Measurements from ENCODE around the gene CRYBB3.

Gene CRYBB3

DNA sequence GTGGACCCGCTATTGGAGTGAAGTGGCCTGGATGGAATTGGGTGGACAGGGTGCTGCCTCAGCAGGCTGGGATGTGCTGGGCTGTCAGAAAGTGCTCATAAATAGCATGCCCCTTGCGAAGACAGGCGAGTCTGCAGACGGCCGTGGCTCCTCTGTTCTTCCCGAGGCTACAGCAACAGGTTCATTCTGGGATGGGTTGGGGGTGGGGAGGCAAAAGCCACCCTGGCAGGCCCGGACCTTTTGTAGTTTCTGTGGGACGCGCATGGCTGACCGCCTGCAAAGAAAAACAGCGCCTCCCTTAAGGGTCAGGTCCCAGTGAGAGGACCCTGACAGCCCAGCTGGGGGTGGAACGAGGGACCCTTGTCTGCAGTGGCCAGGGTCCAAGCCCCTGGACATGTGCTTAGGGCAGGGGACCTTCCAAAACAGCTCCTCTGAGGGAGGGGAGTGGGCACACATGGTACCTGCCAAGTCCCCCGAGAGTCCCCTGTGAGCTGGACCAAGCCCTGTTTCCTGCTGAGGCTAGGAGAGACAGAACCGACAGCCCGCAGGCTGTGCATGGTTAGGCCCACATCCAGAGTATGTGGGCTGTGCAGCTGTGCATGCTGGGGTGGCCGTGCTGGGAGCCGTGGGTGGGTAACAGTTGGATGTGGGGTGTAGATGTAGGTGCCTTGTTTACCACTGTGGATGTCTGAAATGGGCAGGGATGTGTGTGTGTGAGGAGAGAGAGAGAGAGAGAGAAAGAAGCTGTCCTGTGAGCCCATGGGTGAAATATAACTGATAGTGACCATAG lies at the start of gene CRYBB3:
TSS of gene CRYBB3 (plus strand) at position 128 of the 790 bp plus-strand sequence. CDS start 1,539 bp downstream, outside the sequence.
- TF ChIP-seq, protein P1, sequence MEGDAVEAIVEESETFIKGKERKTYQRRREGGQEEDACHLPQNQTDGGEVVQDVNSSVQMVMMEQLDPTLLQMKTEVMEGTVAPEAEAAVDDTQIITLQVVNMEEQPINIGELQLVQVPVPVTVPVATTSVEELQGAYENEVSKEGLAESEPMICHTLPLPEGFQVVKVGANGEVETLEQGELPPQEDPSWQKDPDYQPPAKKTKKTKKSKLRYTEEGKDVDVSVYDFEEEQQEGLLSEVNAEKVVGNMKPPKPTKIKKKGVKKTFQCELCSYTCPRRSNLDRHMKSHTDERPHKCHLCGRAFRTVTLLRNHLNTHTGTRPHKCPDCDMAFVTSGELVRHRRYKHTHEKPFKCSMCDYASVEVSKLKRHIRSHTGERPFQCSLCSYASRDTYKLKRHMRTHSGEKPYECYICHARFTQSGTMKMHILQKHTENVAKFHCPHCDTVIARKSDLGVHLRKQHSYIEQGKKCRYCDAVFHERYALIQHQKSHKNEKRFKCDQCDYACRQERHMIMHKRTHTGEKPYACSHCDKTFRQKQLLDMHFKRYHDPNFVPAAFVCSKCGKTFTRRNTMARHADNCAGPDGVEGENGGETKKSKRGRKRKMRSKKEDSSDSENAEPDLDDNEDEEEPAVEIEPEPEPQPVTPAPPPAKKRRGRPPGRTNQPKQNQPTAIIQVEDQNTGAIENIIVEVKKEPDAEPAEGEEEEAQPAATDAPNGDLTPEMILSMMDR (conservative IDR thresholded peaks at IDR 0.05; ENCODE audit: low read depth, low read length) = no peak
- no peak within 1 kb of the TSS for H3K4me3 ChIP-seq (ENCODE audit: low read length)
- no peak for DNase-seq (ENCODE audit: low read depth)

DNA sequence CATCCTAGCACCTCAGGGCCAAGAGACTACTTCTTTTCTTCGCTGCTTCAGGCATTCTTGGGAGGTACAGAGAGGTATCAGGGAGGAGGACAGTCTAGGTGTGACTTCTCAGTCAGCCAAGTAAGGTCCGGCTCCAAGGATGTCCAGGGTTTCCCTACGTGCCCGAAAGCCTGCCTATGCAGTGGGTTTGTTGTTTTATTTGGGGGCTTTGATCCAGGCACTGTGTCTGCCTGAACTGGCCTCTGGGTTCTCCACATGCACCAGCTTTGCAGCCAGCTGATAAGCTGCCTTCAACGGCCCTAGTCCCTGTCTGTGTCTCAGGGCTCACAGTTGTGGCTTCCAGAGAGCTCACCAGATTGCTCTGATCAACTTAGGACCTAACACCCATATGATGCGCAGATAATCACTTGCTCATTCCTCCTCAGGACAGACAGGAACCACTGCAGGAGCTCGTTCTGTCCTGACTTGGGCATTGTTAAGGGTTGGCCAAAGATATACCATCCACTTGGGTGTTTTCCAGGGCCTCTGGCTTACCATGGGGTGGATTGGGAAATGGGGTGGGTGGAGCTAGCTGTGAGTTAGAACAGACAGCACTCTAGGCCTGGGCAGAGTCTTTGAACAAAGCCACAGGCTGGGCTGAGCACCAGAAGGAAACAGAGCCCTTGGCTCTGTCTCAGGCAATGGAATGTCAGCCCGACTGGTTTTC lies 45.5 kb upstream of the CRYBB3 start:
- TF ChIP-seq, protein P1 (conservative IDR thresholded peaks at IDR 0.05; ENCODE audit: low read depth, low read length) = no peak
- peak; percentile 42 for DNase-seq (ENCODE audit: low read depth)
- H3K4me3 ChIP-seq (ENCODE audit: low read length) = no peak overlapping the region

DNA sequence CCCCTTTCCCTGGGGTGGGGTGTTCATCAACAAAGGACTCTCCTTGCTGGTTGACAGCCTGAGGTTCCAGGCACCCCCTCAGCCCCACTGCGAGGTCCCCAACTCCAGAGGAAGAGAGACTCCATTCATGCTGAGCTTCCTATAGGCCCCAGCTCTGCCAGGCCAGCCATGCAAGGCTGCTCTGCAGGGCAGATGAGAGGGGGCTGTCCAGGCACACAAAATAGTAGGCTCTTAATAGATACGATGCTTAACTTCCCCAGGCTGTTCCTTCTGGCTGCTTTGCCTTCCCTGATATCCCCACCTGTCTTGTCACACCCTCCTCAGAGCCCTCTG lies 45.0 kb upstream of the CRYBB3 start:
- no peak for DNase-seq (ENCODE audit: low read depth)
- TF ChIP-seq, protein P1 (conservative IDR thresholded peaks at IDR 0.05; ENCODE audit: low read depth, low read length) = no peak
- no peak overlapping the region for H3K4me3 ChIP-seq (ENCODE audit: low read length)

DNA sequence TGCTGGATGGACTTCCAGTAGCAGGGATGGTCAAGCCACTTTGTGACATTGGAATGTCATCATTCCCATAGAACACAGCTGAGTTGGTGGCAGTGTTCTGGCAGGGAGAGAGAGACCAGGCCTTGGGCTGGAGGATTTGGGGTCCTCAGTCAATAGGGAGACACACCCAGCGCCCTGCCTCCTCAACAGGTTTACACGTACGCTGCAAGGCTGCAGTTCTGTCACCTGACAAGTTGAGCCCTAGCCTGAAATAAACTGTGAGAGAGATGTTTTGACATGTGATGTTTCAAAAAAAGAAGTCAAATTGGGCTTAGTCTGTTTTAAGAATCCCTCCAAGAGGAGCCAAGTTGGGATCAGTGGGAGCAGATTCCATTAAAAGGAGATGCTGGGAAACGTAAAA lies 42.9 kb upstream of the CRYBB3 start:
- no peak overlapping the region for H3K4me3 ChIP-seq (ENCODE audit: low read length)
- DNase-seq (ENCODE audit: low read depth) = no peak
- TF ChIP-seq, protein P1 (conservative IDR thresholded peaks at IDR 0.05; ENCODE audit: low read depth, low read length) = no peak

DNA sequence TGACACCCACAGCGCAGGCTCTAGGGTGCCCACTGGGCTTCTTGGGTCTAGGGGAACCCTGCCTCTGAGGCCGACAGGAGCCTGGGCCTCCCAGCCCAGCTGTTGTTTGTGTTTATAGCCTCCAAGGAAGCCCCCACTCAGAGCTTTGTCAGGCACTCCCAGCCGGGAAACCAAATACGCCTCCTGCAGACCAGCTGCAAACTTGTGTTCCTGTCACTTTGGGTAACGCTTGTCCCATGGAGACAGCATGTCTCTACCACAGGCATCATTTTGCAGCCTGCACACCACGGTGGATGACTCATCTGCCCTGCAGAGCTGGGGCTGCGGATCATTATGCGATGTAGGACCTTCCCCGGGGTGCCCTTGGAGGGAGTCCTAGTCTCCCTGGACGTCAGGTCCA lies 40.6 kb upstream of the CRYBB3 start:
- DNase-seq (ENCODE audit: low read depth) = no peak

DNA sequence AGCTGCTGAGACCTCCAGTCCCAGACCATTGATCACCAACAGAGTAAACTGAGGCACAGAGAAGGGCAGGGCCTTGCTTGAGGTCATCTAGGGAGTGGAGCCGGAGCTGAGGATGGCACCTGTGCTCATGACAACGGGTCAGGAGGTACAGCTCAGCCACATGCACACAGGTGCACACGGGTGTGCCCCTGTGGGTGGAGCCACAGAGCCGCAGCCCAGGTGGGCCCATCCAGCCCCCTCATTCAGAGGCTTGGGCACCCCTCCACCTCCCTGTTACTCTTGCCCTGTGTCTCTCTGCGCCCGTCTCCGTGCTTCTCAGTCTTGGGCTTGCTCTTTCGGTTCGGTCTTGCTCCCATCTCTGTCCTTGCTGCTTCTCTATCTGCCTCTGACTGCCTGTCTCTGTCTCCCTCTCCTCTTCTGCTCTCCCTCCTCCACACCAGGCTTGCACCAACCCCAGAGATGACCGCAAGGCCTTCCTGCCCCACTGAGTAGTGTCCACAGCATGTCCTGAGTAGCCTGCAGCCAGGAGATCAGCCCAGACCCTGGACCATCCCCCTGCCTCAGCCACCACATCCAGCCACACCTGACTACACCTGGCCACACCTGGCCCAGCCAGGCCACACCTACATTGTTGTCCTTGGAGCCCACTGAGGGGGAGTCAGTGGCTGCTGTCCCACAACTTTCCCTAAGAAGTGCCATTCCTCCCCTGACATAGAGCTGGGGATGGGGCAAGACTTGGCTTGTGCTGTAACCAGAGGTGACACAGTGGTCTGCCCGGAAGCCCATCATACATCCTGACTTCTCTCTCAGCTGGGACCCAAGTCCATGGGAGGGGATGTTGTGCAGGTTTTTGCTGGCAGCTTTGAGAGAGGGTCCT lies 39.3 kb upstream of the CRYBB3 start:
- no peak for DNase-seq (ENCODE audit: low read depth)
- no peak overlapping the region for H3K4me3 ChIP-seq (ENCODE audit: low read length)
- TF ChIP-seq, protein P1 (conservative IDR thresholded peaks at IDR 0.05; ENCODE audit: low read depth, low read length) = no peak

More for the DNA sequence above, 40.6 kb upstream of the CRYBB3 start:
- TF ChIP-seq, protein P1 (conservative IDR thresholded peaks at IDR 0.05; ENCODE audit: low read depth, low read length) = no peak
- H3K4me3 ChIP-seq (ENCODE audit: low read length) = no peak overlapping the region

Data from retinal pigment epithelial cell (primary cell).